Ovary (tissue), 3 donors: ENCODE data around the gene FAM83C.

Experiments
- EP300 ChIP-seq: sonication (generic); formaldehyde crosslinking; IDR thresholded peaks from one replicate; pipeline ENCODE4 v1.6.1; 2017; ENCODE audit warnings: antibody characterized with exemption
- TF ChIP-seq, protein P1 (sequence below), 3 donors: fragments of 450-650 bp in 2 of 3; fragments of 200-600 bp in 1 of 3; IDR thresholded peaks; one replicate each; pipeline versions ENCODE4 v1.5.1 to v1.8.0; 2016 to 2022; ENCODE audit warnings: antibody characterized with exemption in 3 of 3, mild to moderate bottlenecking in 1 of 3
- donor health status: DM: no; HTN: no; CAD: no.

DNA sequence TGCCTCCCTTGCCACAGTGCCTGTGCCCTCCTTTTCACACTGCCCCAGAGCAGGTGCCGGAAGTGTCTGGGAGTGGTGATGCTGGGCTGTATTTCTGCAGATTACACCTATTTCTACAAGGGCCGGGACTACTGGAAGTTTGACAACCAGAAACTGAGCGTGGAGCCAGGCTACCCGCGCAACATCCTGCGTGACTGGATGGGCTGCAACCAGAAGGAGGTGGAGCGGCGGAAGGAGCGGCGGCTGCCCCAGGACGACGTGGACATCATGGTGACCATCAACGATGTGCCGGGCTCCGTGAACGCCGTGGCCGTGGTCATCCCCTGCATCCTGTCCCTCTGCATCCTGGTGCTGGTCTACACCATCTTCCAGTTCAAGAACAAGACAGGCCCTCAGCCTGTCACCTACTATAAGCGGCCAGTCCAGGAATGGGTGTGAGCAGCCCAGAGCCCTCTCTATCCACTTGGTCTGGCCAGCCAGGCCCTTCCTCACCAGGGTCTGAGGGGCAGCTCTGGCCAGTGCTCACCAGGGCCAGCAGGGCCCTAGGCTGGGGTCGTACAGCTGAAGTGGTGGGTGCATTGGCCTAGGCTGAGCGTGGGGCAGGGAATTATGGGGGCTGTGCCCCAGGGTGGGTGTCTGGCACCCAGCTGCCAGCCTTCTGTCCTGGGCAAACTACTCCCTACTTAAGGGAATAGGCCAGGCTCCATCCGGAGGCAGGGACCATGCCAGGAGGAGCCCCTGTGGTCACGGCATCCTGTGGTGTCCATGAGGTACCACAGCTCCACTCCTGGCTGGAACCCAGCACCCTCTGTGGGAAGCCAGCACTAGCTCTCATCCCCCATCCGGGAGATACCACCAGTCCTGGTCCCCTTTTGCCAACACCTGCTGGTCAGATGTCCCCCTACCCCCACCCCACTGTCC lies 17.8 kb downstream of the FAM83C start:
- TF ChIP-seq, protein P1, sequence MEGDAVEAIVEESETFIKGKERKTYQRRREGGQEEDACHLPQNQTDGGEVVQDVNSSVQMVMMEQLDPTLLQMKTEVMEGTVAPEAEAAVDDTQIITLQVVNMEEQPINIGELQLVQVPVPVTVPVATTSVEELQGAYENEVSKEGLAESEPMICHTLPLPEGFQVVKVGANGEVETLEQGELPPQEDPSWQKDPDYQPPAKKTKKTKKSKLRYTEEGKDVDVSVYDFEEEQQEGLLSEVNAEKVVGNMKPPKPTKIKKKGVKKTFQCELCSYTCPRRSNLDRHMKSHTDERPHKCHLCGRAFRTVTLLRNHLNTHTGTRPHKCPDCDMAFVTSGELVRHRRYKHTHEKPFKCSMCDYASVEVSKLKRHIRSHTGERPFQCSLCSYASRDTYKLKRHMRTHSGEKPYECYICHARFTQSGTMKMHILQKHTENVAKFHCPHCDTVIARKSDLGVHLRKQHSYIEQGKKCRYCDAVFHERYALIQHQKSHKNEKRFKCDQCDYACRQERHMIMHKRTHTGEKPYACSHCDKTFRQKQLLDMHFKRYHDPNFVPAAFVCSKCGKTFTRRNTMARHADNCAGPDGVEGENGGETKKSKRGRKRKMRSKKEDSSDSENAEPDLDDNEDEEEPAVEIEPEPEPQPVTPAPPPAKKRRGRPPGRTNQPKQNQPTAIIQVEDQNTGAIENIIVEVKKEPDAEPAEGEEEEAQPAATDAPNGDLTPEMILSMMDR (IDR thresholded peaks at IDR 0.05), result no peak
- no peak for TF ChIP-seq EP300
